OCI-LY1 (cell line): ENCODE results near the gene PRKCB.
A peak's percentile ranks its signal among the peaks of the same experiment; 100 is the strongest.

Source experiments
- H2AFZ ChIP-seq: fragments of 200-600 bp; sonication (generic), shearing (Covaris generic); 2 replicates; pipeline ENCODE4 v1.6.0; 2014; ENCODE audit warnings: antibody characterized with exemption, mild to moderate bottlenecking, low read length
- H3F3A ChIP-seq: fragments of 200-600 bp; sonication (generic), shearing (Covaris generic); 2 replicates; pipeline ENCODE4 v1.6.0; 2014; ENCODE audit warnings: mild to moderate bottlenecking, antibody characterized with exemption, low read length, moderate library complexity; ENCODE audit not compliant: insufficient read depth
- H3K27ac ChIP-seq: fragments of 200-600 bp; sonication (generic); 2 replicates; pipeline ENCODE4 v1.5.1; 2014; ENCODE audit warnings: low read length, mixed run types, mild to moderate bottlenecking, low read depth; ENCODE audit not compliant: poor library complexity, severe bottlenecking
- H3K27me3 ChIP-seq: fragments of 200-600 bp; sonication (generic); 2 replicates; pipeline ENCODE4 v1.6.0; 2014; ENCODE audit warnings: antibody characterized with exemption, mild to moderate bottlenecking, low read length, moderate library complexity; ENCODE audit not compliant: insufficient read depth
- H3K36me3 ChIP-seq: fragments of 200-600 bp; sonication (generic); 2 replicates; pipeline ENCODE4 v1.6.1; 2014; ENCODE audit warnings: mild to moderate bottlenecking, antibody characterized with exemption, low read length, moderate library complexity, mixed read lengths; ENCODE audit not compliant: insufficient read depth
- H3K4me1 ChIP-seq: fragments of 200-600 bp; sonication (generic); 2 replicates; pipeline ENCODE4 v1.5.1; 2014; ENCODE audit warnings: mild to moderate bottlenecking, low read length, moderate library complexity; ENCODE audit not compliant: insufficient read depth, severe bottlenecking
- H3K4me2 ChIP-seq: fragments of 200-600 bp; sonication (generic), shearing (Covaris generic); 2 replicates; pipeline ENCODE4 v1.6.1; 2014; ENCODE audit warnings: low read length
- H3K4me3 ChIP-seq: fragments of 200-600 bp; sonication (generic); 2 replicates; pipeline ENCODE4 v1.5.1; 2014; ENCODE audit warnings: low read length, low read depth, mild to moderate bottlenecking, mixed read lengths; ENCODE audit not compliant: poor library complexity, severe bottlenecking
- H3K79me2 ChIP-seq: fragments of 200-600 bp; shearing (Covaris generic); 2 replicates; pipeline ENCODE4 v1.6.1; 2016; ENCODE audit warnings: mixed run types, low read length, mixed read lengths; ENCODE audit not compliant: insufficient read depth
- H3K9ac ChIP-seq: fragments of 200-600 bp; sonication (generic), shearing (Covaris generic); 2 replicates; pipeline ENCODE4 v1.6.1; 2014; ENCODE audit warnings: mild to moderate bottlenecking, low read length, mixed read lengths
- H3K9me2 ChIP-seq: fragments of 200-600 bp; sonication (generic), shearing (Covaris generic); 2 replicates; pipeline ENCODE4 v1.6.1; 2014; ENCODE audit warnings: low read depth, mild to moderate bottlenecking, low read length, mixed read lengths
- H3K9me3 ChIP-seq: fragments of 200-600 bp; shearing (Covaris generic); 2 replicates; pipeline ENCODE4 v1.6.1; 2014; ENCODE audit warnings: low read length, mixed read lengths
- H4K20me1 ChIP-seq: fragments of 200-600 bp; sonication (generic), shearing (Covaris generic); 2 replicates; pipeline ENCODE4 v1.6.0; 2016; ENCODE audit warnings: mild to moderate bottlenecking, low read length; ENCODE audit not compliant: insufficient read depth
- EZH2 ChIP-seq: fragments of 200-600 bp; sonication (generic), shearing (Covaris generic); IDR thresholded peaks from 2 replicates; pipeline ENCODE4 v1.8.0; 2017; ENCODE audit warnings: borderline replicate concordance, mixed run types, mild to moderate bottlenecking, antibody characterized with exemption, low read length, moderate library complexity, mixed read lengths
- TF ChIP-seq, protein P1 (sequence below): fragments of 200-600 bp; sonication (generic), shearing (Covaris generic); IDR thresholded peaks from 2 replicates; pipeline ENCODE4 v1.5.1; 2017; ENCODE audit warnings: mild to moderate bottlenecking, antibody characterized with exemption, low read length, moderate library complexity, mixed read lengths

PRKCB gene

DNA sequence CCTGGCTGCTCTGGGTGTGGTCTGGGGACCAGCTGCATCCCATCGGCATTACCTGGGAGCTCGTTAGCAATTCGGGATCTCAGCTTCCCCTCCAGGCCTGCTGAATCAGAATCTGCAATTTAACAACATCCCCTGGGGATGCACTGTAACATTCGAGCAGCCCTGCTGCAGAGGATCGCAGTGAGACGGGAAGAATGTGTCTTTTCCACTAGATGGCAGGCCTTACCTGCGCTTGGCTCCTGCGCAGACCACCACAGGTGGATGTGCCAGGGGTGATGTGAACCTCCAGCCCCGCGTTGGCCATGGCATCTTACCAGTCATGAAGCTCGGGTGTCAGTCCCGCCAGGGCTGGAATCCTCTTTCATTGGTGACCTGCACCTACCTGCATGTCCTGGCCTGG, 209.9 kb downstream of the PRKCB start:
- TF ChIP-seq, protein P1, sequence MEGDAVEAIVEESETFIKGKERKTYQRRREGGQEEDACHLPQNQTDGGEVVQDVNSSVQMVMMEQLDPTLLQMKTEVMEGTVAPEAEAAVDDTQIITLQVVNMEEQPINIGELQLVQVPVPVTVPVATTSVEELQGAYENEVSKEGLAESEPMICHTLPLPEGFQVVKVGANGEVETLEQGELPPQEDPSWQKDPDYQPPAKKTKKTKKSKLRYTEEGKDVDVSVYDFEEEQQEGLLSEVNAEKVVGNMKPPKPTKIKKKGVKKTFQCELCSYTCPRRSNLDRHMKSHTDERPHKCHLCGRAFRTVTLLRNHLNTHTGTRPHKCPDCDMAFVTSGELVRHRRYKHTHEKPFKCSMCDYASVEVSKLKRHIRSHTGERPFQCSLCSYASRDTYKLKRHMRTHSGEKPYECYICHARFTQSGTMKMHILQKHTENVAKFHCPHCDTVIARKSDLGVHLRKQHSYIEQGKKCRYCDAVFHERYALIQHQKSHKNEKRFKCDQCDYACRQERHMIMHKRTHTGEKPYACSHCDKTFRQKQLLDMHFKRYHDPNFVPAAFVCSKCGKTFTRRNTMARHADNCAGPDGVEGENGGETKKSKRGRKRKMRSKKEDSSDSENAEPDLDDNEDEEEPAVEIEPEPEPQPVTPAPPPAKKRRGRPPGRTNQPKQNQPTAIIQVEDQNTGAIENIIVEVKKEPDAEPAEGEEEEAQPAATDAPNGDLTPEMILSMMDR = peak; percentile 46; the same call in 1 of the 2 replicates
- TF ChIP-seq EZH2 = no peak
- Histone ChIP-seq H3K27ac (no peak overlapping the region), H3F3A (no peaks in the 10 kb centered on the region), H3K4me3 (no peak overlapping the region), H2AFZ (no peak overlapping the region), H3K9me3 (no peaks in the 10 kb centered on the region), H4K20me1 (no peaks in the 10 kb centered on the region), H3K9me2 (no peaks in the 10 kb centered on the region), H3K4me1 (no peaks in the 10 kb centered on the region), H3K79me2 (no peaks in the 10 kb centered on the region), H3K4me2 (no peak overlapping the region), H3K27me3 (no peaks in the 10 kb centered on the region), H3K9ac (no peak overlapping the region), H3K36me3 (no peaks in the 10 kb centered on the region)

GRCh38 chr16:24046442-24046841, 210.7 kb downstream of the PRKCB start:
- Histone ChIP-seq H3K4me2 (no peak overlapping the region), H3K36me3 (no peaks in the 10 kb centered on the region), H3K4me1 (no peaks in the 10 kb centered on the region), H3K27ac (no peak overlapping the region), H3F3A (no peaks in the 10 kb centered on the region), H3K9me2 (no peaks in the 10 kb centered on the region), H3K9ac (no peak overlapping the region), H3K9me3 (no peaks in the 10 kb centered on the region), H3K79me2 (no peaks in the 10 kb centered on the region), H2AFZ (no peak overlapping the region), H4K20me1 (no peaks in the 10 kb centered on the region), H3K4me3 (no peak overlapping the region), H3K27me3 (no peaks in the 10 kb centered on the region)
- TF ChIP-seq, protein P1 = no peak
- TF ChIP-seq EZH2 = no peak

- Histone ChIP-seq H3K27me3 (no peaks in the 10 kb centered on the region), H3K9me3 (no peaks in the 10 kb centered on the region), H3K27ac (no peak overlapping the region), H3F3A (no peaks in the 10 kb centered on the region), H3K9me2 (no peaks in the 10 kb centered on the region), H3K9ac (no peak overlapping the region), H3K4me2 (no peak overlapping the region), H3K4me3 (no peak overlapping the region), H3K79me2 (no peaks in the 10 kb centered on the region), H2AFZ (no peak overlapping the region), H3K4me1 (no peaks in the 10 kb centered on the region), H3K36me3 (no peaks in the 10 kb centered on the region), H4K20me1 (no peaks in the 10 kb centered on the region)
- TF ChIP-seq, protein P1 = no peak
- no peak for TF ChIP-seq EZH2
These were observed 213.3 kb downstream of the PRKCB start for GRCh38 chr16:24049113-24049512.
